C4-2B (cell line): ENCODE data around the gene SNTA1.

Source experiments
- CTCF ChIP-seq: fragments of 450-650 bp; conservative IDR thresholded peaks from 2 replicates; pipeline ENCODE4 v1.5.1; 2017; ENCODE audit warnings: mild to moderate bottlenecking
- ZFX ChIP-seq: fragments of 450-650 bp; IDR thresholded peaks from 2 replicates; pipeline ENCODE4 v1.6.1; 2017

- TF ChIP-seq CTCF (no peak), ZFX (no peak)
Measured at GRCh38 chr20:33489495-33490022, 46.0 kb upstream of the SNTA1 start.
